ENCODE data around the gene DPPA5.

Gene DPPA5

DNA sequence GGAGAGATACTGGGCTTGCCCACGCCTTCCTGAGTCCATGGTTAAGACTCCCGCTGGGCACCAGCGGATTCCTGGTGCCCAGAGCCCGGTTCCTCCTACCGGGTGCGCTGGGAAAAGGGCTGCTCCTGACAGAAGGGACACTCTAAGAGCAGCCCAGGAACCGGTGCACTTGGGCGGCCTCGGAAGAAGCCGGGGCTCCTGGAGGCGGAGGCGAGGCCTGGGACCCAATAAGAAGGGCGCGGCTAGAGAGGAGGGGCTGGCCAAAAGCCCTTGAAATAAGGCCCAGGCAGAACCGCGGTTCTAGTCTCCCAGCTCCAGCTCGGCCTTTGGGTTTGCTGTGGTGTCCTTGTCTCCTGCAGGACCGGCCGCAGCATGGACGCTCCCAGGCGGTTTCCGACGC lies 8.3 kb upstream of the DPPA5 start, which contains the start of gene KHDC3L:
TSS of gene KHDC3L (plus strand) at position 301 of the 400 bp plus-strand sequence. CDS start at position 373, 72 bp downstream.
- Histone ChIP-seq H3K27ac (ENCODE audit: low read length) (no peak within 1 kb of the TSS), H3K4me3 (ENCODE audit: low read length) (no peak within 1 kb of the TSS), H3K9ac (ENCODE audit: low read length) (no peak within 1 kb of the TSS), H3K27me3 (ENCODE audit: low read depth, low read length) (no peaks in the 10 kb centered on the region), H4K20me1 (ENCODE audit: insufficient read depth, low read length) (no peaks in the 10 kb centered on the region), H3K36me3 (replicated peaks; ENCODE audit: low read depth, low read length) (no peaks in the 10 kb centered on the region), H3K79me2 (ENCODE audit: low read length) (no peaks in the 10 kb centered on the region), H3K4me1 (ENCODE audit: low read length) (no peaks in the 10 kb centered on the region), H3K9me3 (ENCODE audit: insufficient read depth, low read length) (no peaks in the 10 kb centered on the region), H3K4me2 (ENCODE audit: low read length) (no peak within 1 kb of the TSS), H2AFZ (ENCODE audit: low read depth, low read length) (no peak within 1 kb of the TSS)
- TF ChIP-seq EZH2phosphoT487 (IDR thresholded peaks at IDR 0.05; ENCODE audit: low read depth) = no peak
- TF ChIP-seq, protein P1, sequence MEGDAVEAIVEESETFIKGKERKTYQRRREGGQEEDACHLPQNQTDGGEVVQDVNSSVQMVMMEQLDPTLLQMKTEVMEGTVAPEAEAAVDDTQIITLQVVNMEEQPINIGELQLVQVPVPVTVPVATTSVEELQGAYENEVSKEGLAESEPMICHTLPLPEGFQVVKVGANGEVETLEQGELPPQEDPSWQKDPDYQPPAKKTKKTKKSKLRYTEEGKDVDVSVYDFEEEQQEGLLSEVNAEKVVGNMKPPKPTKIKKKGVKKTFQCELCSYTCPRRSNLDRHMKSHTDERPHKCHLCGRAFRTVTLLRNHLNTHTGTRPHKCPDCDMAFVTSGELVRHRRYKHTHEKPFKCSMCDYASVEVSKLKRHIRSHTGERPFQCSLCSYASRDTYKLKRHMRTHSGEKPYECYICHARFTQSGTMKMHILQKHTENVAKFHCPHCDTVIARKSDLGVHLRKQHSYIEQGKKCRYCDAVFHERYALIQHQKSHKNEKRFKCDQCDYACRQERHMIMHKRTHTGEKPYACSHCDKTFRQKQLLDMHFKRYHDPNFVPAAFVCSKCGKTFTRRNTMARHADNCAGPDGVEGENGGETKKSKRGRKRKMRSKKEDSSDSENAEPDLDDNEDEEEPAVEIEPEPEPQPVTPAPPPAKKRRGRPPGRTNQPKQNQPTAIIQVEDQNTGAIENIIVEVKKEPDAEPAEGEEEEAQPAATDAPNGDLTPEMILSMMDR (IDR thresholded peaks at IDR 0.05; ENCODE audit: low read depth, low read length) = no peak

DNA sequence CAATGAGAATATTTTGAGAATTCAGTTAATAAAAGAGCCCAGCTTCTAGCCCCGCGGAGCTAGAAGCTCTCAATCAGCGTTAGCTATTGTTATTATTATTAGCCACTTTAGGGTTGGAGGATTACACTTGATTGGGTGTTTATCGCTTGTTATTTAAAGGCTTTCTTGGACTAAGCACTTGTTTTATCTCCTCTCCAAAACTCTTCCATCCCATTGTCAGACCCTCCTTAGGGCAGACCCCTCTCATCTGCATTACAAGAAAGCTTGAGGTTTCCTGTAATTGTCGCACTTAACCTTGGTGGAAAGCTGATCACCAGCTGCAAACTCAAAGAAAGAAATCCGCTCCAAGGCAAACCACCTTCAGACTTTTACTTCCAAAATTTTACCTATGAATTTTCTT lies 4.8 kb downstream of the DPPA5 start:
- Histone ChIP-seq H3K9ac (ENCODE audit: low read length) (no peak overlapping the region), H3K36me3 (replicated peaks; ENCODE audit: low read depth, low read length) (no peaks in the 10 kb centered on the region), H3K4me1 (ENCODE audit: low read length) (no peaks in the 10 kb centered on the region), H3K4me3 (ENCODE audit: low read length) (no peak overlapping the region), H3K4me2 (ENCODE audit: low read length) (no peak overlapping the region), H3K79me2 (ENCODE audit: low read length) (no peaks in the 10 kb centered on the region), H4K20me1 (ENCODE audit: insufficient read depth, low read length) (no peaks in the 10 kb centered on the region), H3K27ac (ENCODE audit: low read length) (no peak overlapping the region), H2AFZ (ENCODE audit: low read depth, low read length) (no peak overlapping the region), H3K27me3 (ENCODE audit: low read depth, low read length) (no peaks in the 10 kb centered on the region), H3K9me3 (ENCODE audit: insufficient read depth, low read length) (no peaks in the 10 kb centered on the region)
- TF ChIP-seq EZH2phosphoT487 (IDR thresholded peaks at IDR 0.05; ENCODE audit: low read depth) = no peak
- TF ChIP-seq, protein P1 (IDR thresholded peaks at IDR 0.05; ENCODE audit: low read depth, low read length) = no peak

DNA sequence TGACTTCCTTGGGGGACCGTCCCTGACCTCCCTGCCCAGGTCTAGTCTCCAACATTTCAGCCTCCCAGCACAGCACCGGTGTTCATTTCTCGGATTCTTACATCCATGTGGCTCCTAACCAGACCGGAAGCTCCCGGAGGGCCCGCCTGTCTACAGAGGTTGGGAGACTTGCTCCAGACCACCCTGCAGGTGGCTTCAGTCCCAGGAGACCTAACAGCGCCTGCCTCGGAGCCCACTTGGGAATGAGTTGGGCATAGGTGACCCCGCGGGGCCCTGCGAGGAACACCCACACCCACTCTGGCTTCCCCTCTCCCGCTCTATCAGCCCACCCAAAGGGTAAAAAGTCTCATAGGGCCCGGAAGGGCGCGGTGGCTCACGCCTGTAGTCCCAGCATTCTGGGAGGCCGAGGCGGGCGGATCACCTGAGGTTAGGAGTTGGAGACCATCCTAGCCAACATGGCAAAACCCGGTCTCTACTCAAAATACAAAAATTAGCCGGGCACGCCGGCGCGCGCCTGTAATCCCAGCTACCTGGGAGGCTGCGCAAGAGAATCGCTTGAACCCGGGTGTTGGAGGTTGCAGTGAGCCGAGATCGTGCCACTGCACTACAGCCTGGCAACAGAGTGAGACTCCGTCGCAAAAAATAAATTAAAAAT lies 5.4 kb downstream of the DPPA5 start:
- TF ChIP-seq, protein P1 (IDR thresholded peaks at IDR 0.05; ENCODE audit: low read depth, low read length) = no peak
- TF ChIP-seq EZH2phosphoT487 (IDR thresholded peaks at IDR 0.05; ENCODE audit: low read depth) = no peak
- H3K9me3 ChIP-seq (ENCODE audit: insufficient read depth, low read length) = no peaks in the 10 kb centered on the region
- H3K36me3 ChIP-seq (replicated peaks; ENCODE audit: low read depth, low read length) = no peaks in the 10 kb centered on the region
- H3K9ac ChIP-seq (ENCODE audit: low read length) = no peak overlapping the region
- H4K20me1 ChIP-seq (ENCODE audit: insufficient read depth, low read length) = no peaks in the 10 kb centered on the region
- no peaks in the 10 kb centered on the region for H3K79me2 ChIP-seq (ENCODE audit: low read length)
- no peaks in the 10 kb centered on the region for H3K4me1 ChIP-seq (ENCODE audit: low read length)
- H2AFZ ChIP-seq (ENCODE audit: low read depth, low read length) = no peak overlapping the region
- H3K27me3 ChIP-seq (ENCODE audit: low read depth, low read length) = no peaks in the 10 kb centered on the region
- H3K4me2 ChIP-seq (ENCODE audit: low read length) = no peak overlapping the region
- no peak overlapping the region for H3K27ac ChIP-seq (ENCODE audit: low read length)
- no peak overlapping the region for H3K4me3 ChIP-seq (ENCODE audit: low read length)

DNA sequence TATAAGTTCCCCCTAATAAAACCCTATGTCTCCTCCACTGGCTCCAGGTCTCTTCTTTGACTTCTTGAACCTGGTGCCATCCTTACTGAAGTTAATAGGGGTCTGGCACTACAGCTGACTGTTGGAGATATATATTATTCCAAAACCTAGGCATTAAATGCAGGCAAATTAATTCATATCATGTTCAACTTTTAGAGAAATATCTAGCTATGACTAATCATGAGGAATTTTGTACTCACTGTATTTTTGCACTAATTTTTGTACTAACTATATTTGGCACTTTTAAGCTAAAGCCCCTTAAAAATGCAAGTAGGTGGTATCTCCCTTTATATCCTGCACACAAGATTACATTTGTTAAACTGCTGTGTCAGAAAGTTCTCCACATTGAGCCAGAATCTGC lies 10.9 kb downstream of the DPPA5 start:
- no peaks in the 10 kb centered on the region for H3K27me3 ChIP-seq (ENCODE audit: low read depth, low read length)
- H3K4me2 ChIP-seq (ENCODE audit: low read length) = no peak overlapping the region
- H3K36me3 ChIP-seq (replicated peaks; ENCODE audit: low read depth, low read length) = no peaks in the 10 kb centered on the region
- no peaks in the 10 kb centered on the region for H3K79me2 ChIP-seq (ENCODE audit: low read length)
- no peak for TF ChIP-seq EZH2phosphoT487 (IDR thresholded peaks at IDR 0.05; ENCODE audit: low read depth)
- TF ChIP-seq, protein P1 (IDR thresholded peaks at IDR 0.05; ENCODE audit: low read depth, low read length) = no peak
- no peaks in the 10 kb centered on the region for H3K9me3 ChIP-seq (ENCODE audit: insufficient read depth, low read length)
- H3K27ac ChIP-seq (ENCODE audit: low read length) = no peak overlapping the region
- no peak overlapping the region for H3K9ac ChIP-seq (ENCODE audit: low read length)
- no peaks in the 10 kb centered on the region for H4K20me1 ChIP-seq (ENCODE audit: insufficient read depth, low read length)
- no peak overlapping the region for H3K4me3 ChIP-seq (ENCODE audit: low read length)
- no peak overlapping the region for H2AFZ ChIP-seq (ENCODE audit: low read depth, low read length)
- no peaks in the 10 kb centered on the region for H3K4me1 ChIP-seq (ENCODE audit: low read length)

Data from OCI-LY3 (cell line).